DOHH2 (cell line): ENCODE data around the gene OPN1SW.
A peak's percentile ranks its signal among the peaks of the same experiment; 100 is the strongest.

ENCODE experiments used
- H3F3A ChIP-seq: fragments of 200-600 bp; sonication (generic), shearing (Covaris generic); 2 replicates; pipeline ENCODE4 v1.6.0; 2016; ENCODE audit warnings: antibody characterized with exemption, mild to moderate bottlenecking; ENCODE audit not compliant: control insufficient read depth, insufficient read depth
- H3K27ac ChIP-seq: fragments of 200-600 bp; sonication (generic); 2 replicates; pipeline ENCODE4 v1.5.1; 2014; ENCODE audit warnings: low read depth, mild to moderate bottlenecking, low read length, moderate library complexity
- H3K27me3 ChIP-seq: fragments of 200-600 bp; sonication (generic); 2 replicates; pipeline ENCODE4 v1.6.1; 2014; ENCODE audit warnings: mild to moderate bottlenecking, low read length, mixed read lengths; ENCODE audit not compliant: control insufficient read depth
- H3K36me3 ChIP-seq: fragments of 200-600 bp; sonication (generic); 2 replicates; pipeline ENCODE4 v1.6.1; 2014; ENCODE audit warnings: mild to moderate bottlenecking, low read length, moderate library complexity, mixed read lengths; ENCODE audit not compliant: control insufficient read depth
- H3K4me1 ChIP-seq: fragments of 200-600 bp; sonication (generic); 2 replicates; pipeline ENCODE4 v1.6.1; 2014; ENCODE audit warnings: mild to moderate bottlenecking, low read length, mixed read lengths; ENCODE audit not compliant: control insufficient read depth
- H3K4me2 ChIP-seq: fragments of 200-600 bp; sonication (generic); 2 replicates; pipeline ENCODE4 v1.6.0; 2014; ENCODE audit warnings: mild to moderate bottlenecking, low read length, moderate library complexity
- H3K4me3 ChIP-seq: fragments of 200-600 bp; sonication (generic); 2 replicates; pipeline ENCODE4 v1.5.1; 2014; ENCODE audit warnings: mild to moderate bottlenecking, low read length, mixed read lengths
- H3K79me2 ChIP-seq: fragments of 200-600 bp; sonication (generic); 2 replicates; pipeline ENCODE4 v1.6.1; 2014; ENCODE audit warnings: mild to moderate bottlenecking, low read length, mixed read lengths; ENCODE audit not compliant: control insufficient read depth
- H3K9me2 ChIP-seq: fragments of 200-600 bp; sonication (generic); replicated peaks from 2 replicates; pipeline ENCODE4 v1.6.1; 2014; ENCODE audit warnings: mild to moderate bottlenecking, low read length, mixed read lengths; ENCODE audit not compliant: control insufficient read depth
- H3K9me3 ChIP-seq: fragments of 200-600 bp; sonication (generic); 2 replicates; pipeline ENCODE4 v1.6.1; 2014; ENCODE audit warnings: antibody characterized with exemption, low read length, mixed read lengths; ENCODE audit not compliant: control insufficient read depth, insufficient read depth
- H4K20me1 ChIP-seq: fragments of 200-600 bp; sonication (generic); 2 replicates; pipeline ENCODE4 v1.6.0; 2014; ENCODE audit warnings: low read depth, mild to moderate bottlenecking, antibody characterized with exemption, low read length, moderate library complexity; ENCODE audit not compliant: control insufficient read depth, insufficient read depth
- CTCF ChIP-seq: fragments of 200-600 bp; sonication (generic); IDR thresholded peaks from one replicate; pipeline ENCODE4 v1.5.1; 2014; ENCODE audit warnings: antibody characterized with exemption, mild to moderate bottlenecking, low read depth, low read length; ENCODE audit not compliant: poor library complexity, severe bottlenecking
- EZH2phosphoT487 ChIP-seq: fragments of 200-600 bp; sonication (generic); IDR thresholded peaks from 2 replicates; pipeline ENCODE4 v1.6.1; 2017; ENCODE audit warnings: borderline replicate concordance, mild to moderate bottlenecking, antibody characterized with exemption, low read length, moderate library complexity, mixed read lengths

OPN1SW gene

DNA sequence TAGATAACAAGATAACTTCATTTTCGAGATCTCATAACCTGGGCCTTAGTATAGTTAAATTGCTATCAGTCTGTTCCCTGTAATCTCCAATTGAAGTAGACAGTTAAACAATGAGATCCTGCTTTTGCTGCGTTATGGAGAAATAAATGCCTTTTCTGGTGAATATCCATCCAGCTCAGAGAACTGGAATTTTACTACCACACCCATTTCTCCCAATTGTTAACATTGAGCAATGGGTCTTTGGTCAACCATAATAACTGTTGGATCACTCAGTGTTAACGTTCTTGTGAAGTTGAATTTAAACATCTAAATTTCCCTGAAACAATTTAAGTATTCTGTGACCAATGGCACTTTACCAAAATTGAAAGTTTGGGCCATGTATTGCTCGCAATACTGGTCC lies 33.4 kb downstream of the OPN1SW start:
- Histone ChIP-seq H3K36me3 (peaks cover 47% of the 10 kb centered on the region), H3K9me2 (no peaks in the 10 kb centered on the region), H4K20me1 (peaks cover 34% of the 10 kb centered on the region), H3K27ac (no peak overlapping the region), H3K9me3 (no peaks in the 10 kb centered on the region), H3K4me1 (peaks cover 33% of the 10 kb centered on the region), H3K27me3 (no peaks in the 10 kb centered on the region), H3K79me2 (peaks cover 84% of the 10 kb centered on the region), H3F3A (0 out of 2 replicates have a peak, but pooled peaks cover 5% of the 10 kb centered on the region), H3K4me3 (no peak overlapping the region), H3K4me2 (no peak overlapping the region)
- TF ChIP-seq CTCF (no peak), EZH2phosphoT487 (no peak)

GRCh38 chr7:128741491-128741890 lies 34.1 kb downstream of the OPN1SW start:
- peaks cover 77% of the 10 kb centered on the region for H3K79me2 ChIP-seq
- peaks cover 31% of the 10 kb centered on the region for H4K20me1 ChIP-seq
- H3K27me3 ChIP-seq = no peaks in the 10 kb centered on the region
- no peaks in the 10 kb centered on the region for H3K9me3 ChIP-seq
- no peak overlapping the region for H3K27ac ChIP-seq
- no peaks in the 10 kb centered on the region for H3K9me2 ChIP-seq
- H3F3A ChIP-seq = 0 out of 2 replicates have a peak, but pooled peaks cover 5% of the 10 kb centered on the region
- H3K36me3 ChIP-seq = peaks cover 46% of the 10 kb centered on the region
- TF ChIP-seq EZH2phosphoT487 (no peak), CTCF (no peak)
- peaks cover 33% of the 10 kb centered on the region for H3K4me1 ChIP-seq
- peak overlapping the region; percentile 95 for H3K4me3 ChIP-seq
- H3K4me2 ChIP-seq = peak overlapping the region; percentile 91

GRCh38 chr7:128740996-128741395 lies 34.6 kb downstream of the OPN1SW start:
- Histone ChIP-seq H3K4me2 (peak overlapping the region; percentile 91), H3K27me3 (no peaks in the 10 kb centered on the region), H3K4me3 (peak overlapping the region; percentile 95), H3K36me3 (peaks cover 46% of the 10 kb centered on the region), H3K4me1 (peaks cover 36% of the 10 kb centered on the region), H3K9me2 (no peaks in the 10 kb centered on the region), H4K20me1 (peaks cover 31% of the 10 kb centered on the region), H3K9me3 (no peaks in the 10 kb centered on the region), H3F3A (0 out of 2 replicates have a peak, but pooled peaks cover 5% of the 10 kb centered on the region), H3K79me2 (peaks cover 72% of the 10 kb centered on the region), H3K27ac (no peak overlapping the region)
- no peak for TF ChIP-seq CTCF
- TF ChIP-seq EZH2phosphoT487 = no peak
